Spleen (tissue), 11 donors: Measurements from ENCODE around the gene IPO9. TPM values are rescaled to one million over a fixed set of nuclear protein-coding genes. Genes with fewer than 3 reads are reported as not detected.

Source experiments
- DNase-seq: peaks from one replicate; pipeline ENCODE4 v3.0.0-alpha.2; 2020
- H3K27ac ChIP-seq, 8 donors: fragments of 200-600 bp; sonication (generic) in 7 of 8; 1 replicate in 4 of 8; 2 replicates in 4 of 8; pipeline versions ENCODE4 v1.5.0 to v1.8.0; 2016 to 2021; ENCODE audit warnings: inconsistent platforms in 4 of 8, mild to moderate bottlenecking in 4 of 8, moderate library complexity in 1 of 8
- H3K27me3 ChIP-seq, 7 donors: fragments of 200-600 bp; sonication (generic) in 6 of 7; replicated peaks in 1 of 7; 1 replicate in 4 of 7; 2 replicates in 3 of 7; pipeline versions ENCODE4 v1.5.0 to v1.8.0; 2016 to 2021; ENCODE audit warnings: inconsistent platforms in 3 of 7, mild to moderate bottlenecking in 1 of 7
- H3K36me3 ChIP-seq, 6 donors: fragments of 200-600 bp; sonication (generic) in 5 of 6; 1 replicate in 4 of 6; 2 replicates in 2 of 6; pipeline versions ENCODE4 v1.5.0 to v1.8.0; 2016 to 2021; ENCODE audit warnings: inconsistent platforms in 2 of 6
- H3K4me1 ChIP-seq, 6 donors: fragments of 200-600 bp; sonication (generic) in 5 of 6; 1 replicate in 3 of 6; 2 replicates in 3 of 6; pipeline versions ENCODE4 v1.5.0 to v1.8.0; 2016 to 2021; ENCODE audit warnings: inconsistent platforms in 3 of 6
- H3K4me3 ChIP-seq, 8 donors: fragments of 200-600 bp; sonication (generic) in 7 of 8; 1 replicate in 4 of 8; 2 replicates in 4 of 8; pipeline versions ENCODE4 v1.5.0 to v1.8.0; 2016 to 2021; ENCODE audit warnings: inconsistent platforms in 4 of 8, mild to moderate bottlenecking in 4 of 8, moderate library complexity in 2 of 8
- H3K9me3 ChIP-seq, 8 donors: fragments of 200-600 bp; sonication (generic) in 7 of 8; 1 replicate in 4 of 8; 2 replicates in 4 of 8; pipeline versions ENCODE4 v1.5.0 to v1.8.0; 2016 to 2021; ENCODE audit warnings: inconsistent platforms in 4 of 8
- POLR2A ChIP-seq, 3 donors: fragments of 450-650 bp; IDR thresholded peaks; one replicate each; pipeline ENCODE4 v1.5.1; 2017; ENCODE audit warnings: antibody characterized with exemption in 3 of 3, mild to moderate bottlenecking in 1 of 3
- POLR2AphosphoS5 ChIP-seq, 3 donors: sonication (generic); formaldehyde crosslinking; IDR thresholded peaks; one replicate each; pipeline ENCODE4 v1.5.1; 2017; ENCODE audit warnings: antibody characterized with exemption in 3 of 3
- WGBS, 5 donors: extraction: QIAGEN DNeasy Blood & Tissue Kit in 3 of 5; methylation state at CpG; one replicate each; pipeline versions ENCODE4 v1.1.5 to v1.1.7; 2013 to 2018; 5-methylcytosine and 5-hydroxymethylcytosine counted together
- intact Hi-C: fragments of 100-400 bp; cut with DNase I; formaldehyde crosslinking; loops from one replicate; pipeline ENCODE4 v1.15.0; 2023; ENCODE audit warnings: low total_unique reads
- polyA plus RNA-seq, 3 donors: library from polyadenylated mRNA; stranded (reverse); fragments of 200-250 nt; gene quantifications; one replicate each; pipeline ENCODE4 v1.2.1, GENCODE V29; 2013
- total RNA-seq, 7 donors: library from RNA; depleted of rRNA in 3 of 7; stranded (reverse); fragments of >200 nt in 3 of 7; fragmentation: NEBNext Ultra II Directional in 4 of 7; extraction: Animal tissue kit (Norgen Biotek cat#: 25700) in 4 of 7; gene quantifications; one replicate each; pipeline versions ENCODE4 v1.1.0 to v1.2.1, GENCODE V29; 2016 to 2021
- TF ChIP-seq, protein P1 (sequence below), 11 experiments: fragments of 200-600 bp in 7 of 11; fragments of 450-650 bp in 4 of 11; sonication (generic) in 4 of 11; IDR thresholded peaks in 8 of 11; conservative IDR thresholded peaks in 3 of 11; 1 replicate in 7 of 11; 2 replicates in 4 of 11; pipeline versions ENCODE4 v1.4.0 to v1.8.0; 2016 to 2021; ENCODE audit warnings: antibody characterized with exemption in 11 of 11, inconsistent platforms in 4 of 11, mild to moderate bottlenecking in 1 of 11
- donor health status: healthy with polysubstance abuse.
- donor health status: DM: no; HTN: no; CAD: no; lungs with moderate emphysema.
- donor health status: DM: no; HTN: no; CAD: no.
- donor health status: Bipolar disorder and iron deficiency.
- donor health status: healthy.
- donor health status: DM: no; HTN: no; CAD: no.
- donor health status: DM: yes; HTN: yes; CAD: no.

IPO9 gene
- total and polyA plus RNA-seq, 10 donors = 13.8 to 35.7 (median 27.1) TPM

DNA sequence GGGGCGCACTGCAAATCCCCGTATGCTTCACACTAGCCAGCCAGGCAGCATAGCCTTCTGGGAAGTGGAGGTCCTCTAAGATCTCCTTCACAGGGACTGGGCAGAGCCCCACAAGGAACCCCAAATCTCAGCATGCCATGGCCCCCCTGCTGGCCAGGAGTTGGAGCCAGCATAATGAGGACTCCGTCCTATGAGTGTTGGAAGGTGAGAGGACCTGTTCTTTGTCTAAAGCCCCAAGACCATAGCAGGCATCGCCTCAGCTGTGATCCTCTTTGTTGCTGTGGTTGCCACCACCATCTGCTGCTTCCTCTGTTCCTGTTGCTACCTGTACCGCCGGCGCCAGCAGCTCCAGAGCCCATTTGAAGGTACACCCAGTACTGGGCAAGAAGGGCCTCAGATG is 61.3 kb downstream of the IPO9 start:
- TF ChIP-seq, protein P1, sequence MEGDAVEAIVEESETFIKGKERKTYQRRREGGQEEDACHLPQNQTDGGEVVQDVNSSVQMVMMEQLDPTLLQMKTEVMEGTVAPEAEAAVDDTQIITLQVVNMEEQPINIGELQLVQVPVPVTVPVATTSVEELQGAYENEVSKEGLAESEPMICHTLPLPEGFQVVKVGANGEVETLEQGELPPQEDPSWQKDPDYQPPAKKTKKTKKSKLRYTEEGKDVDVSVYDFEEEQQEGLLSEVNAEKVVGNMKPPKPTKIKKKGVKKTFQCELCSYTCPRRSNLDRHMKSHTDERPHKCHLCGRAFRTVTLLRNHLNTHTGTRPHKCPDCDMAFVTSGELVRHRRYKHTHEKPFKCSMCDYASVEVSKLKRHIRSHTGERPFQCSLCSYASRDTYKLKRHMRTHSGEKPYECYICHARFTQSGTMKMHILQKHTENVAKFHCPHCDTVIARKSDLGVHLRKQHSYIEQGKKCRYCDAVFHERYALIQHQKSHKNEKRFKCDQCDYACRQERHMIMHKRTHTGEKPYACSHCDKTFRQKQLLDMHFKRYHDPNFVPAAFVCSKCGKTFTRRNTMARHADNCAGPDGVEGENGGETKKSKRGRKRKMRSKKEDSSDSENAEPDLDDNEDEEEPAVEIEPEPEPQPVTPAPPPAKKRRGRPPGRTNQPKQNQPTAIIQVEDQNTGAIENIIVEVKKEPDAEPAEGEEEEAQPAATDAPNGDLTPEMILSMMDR (IDR thresholded peaks at IDR 0.05 in 8 of 11, conservative IDR thresholded peaks at IDR 0.05 in 3 of 11) = no peak
- TF ChIP-seq POLR2A (IDR thresholded peaks at IDR 0.05) (no peak), POLR2AphosphoS5 (IDR thresholded peaks at IDR 0.05) (no peak)
- Histone ChIP-seq H3K9me3 (no peaks in the 10 kb centered on the region), H3K27me3 (peaks cover 0 to 57% (median 18%) of the 10 kb centered on the region in 7 donors), H3K4me3 (no peak overlapping the region), H3K4me1 (peaks cover 5 to 27% (median 18%) of the 10 kb centered on the region in 6 donors), H3K36me3 (no peaks in the 10 kb centered on the region), H3K27ac (no peak overlapping the region)
- WGBS, 5 donors = 80 to 87% (median 86%) methylated on average over 3 to 7 of the region's 7 CpGs
- intact Hi-C loops = no loop called here
- peak; percentile 32 for DNase-seq

DNA sequence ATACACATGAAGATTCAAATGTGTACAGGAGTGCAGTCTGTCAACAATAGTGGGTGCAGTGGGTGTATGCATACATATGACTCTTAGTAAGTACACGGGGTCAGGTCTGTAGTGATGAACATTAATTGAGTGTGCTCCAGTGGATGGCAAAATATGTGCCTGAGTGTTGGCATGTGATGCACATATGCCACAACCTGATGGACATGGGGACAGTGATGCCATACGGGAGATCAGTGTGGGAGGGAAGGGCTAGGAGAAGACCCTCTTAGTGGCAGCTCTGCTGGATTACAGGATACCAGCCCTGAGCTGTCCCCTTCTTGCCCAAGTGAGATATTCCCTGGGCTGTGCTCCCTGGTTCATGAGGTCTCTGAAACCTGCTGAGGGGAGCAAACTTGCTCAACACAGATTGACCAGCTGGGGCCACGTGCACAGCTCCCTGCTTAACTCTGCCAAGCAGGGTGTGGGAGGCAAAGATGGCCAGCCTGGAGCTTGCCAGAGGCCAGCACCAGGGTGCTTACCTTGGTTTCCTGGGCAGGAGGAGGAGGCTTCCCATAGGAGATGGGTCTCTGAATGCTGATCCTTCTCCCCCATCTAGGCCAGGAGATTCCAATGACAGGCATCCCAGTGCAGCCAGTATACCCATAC is 62.0 kb downstream of the IPO9 start:
- 76 to 88% (median 80%) methylated on average over 2 to 3 of the region's 3 CpGs for WGBS, 5 donors
- peak; percentile 33 for DNase-seq
- TF ChIP-seq POLR2AphosphoS5 (IDR thresholded peaks at IDR 0.05) (no peak), POLR2A (IDR thresholded peaks at IDR 0.05) (no peak)
- TF ChIP-seq, protein P1 (IDR thresholded peaks at IDR 0.05 in 8 of 11, conservative IDR thresholded peaks at IDR 0.05 in 3 of 11) = no peak
- no peaks in the 10 kb centered on the region for H3K9me3 ChIP-seq
- peaks cover 0 to 57% (median 18%) of the 10 kb centered on the region in 7 donors for H3K27me3 ChIP-seq
- intact Hi-C loops = no loop called here
- no peak overlapping the region for H3K4me3 ChIP-seq
- H3K4me1 ChIP-seq = peaks cover 5 to 31% (median 19%) of the 10 kb centered on the region in 6 donors
- no peaks in the 10 kb centered on the region for H3K36me3 ChIP-seq
- H3K27ac ChIP-seq = no peak overlapping the region

DNA sequence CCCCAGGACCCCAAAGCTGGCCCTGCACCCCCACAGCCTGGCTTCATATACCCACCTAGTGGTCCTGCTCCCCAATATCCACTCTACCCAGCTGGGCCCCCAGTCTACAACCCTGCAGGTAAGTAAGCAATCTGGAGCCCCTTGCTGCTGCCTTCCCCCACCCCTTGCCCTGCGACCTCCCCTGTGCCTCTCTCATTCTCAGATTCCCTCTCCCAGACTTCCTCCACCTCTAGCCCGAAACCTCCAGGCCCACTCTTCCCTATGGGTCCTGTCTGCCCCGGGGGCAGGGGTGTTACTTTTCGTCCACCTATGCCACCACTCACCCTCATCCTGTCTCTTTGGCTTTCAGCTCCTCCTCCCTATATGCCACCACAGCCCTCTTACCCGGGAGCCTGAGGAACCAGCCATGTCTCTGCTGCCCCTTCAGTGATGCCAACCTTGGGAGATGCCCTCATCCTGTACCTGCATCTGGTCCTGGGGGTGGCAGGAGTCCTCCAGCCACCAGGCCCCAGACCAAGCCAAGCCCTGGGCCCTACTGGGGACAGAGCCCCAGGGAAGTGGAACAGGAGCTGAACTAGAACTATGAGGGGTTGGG is 62.6 kb downstream of the IPO9 start:
- DNase-seq = peak; percentile 61
- H3K27me3 ChIP-seq = peaks cover 0 to 56% (median 18%) of the 10 kb centered on the region in 7 donors
- H3K36me3 ChIP-seq = no peaks in the 10 kb centered on the region
- H3K4me3 ChIP-seq = no peak overlapping the region
- no peaks in the 10 kb centered on the region for H3K9me3 ChIP-seq
- no peak overlapping the region for H3K27ac ChIP-seq
- 83 to 93% (median 87%) methylated on average over 5 of the region's 5 CpGs for WGBS, 5 donors
- intact Hi-C loops = no loop called here
- TF ChIP-seq POLR2AphosphoS5 (IDR thresholded peaks at IDR 0.05) = no peak
- TF ChIP-seq POLR2A (IDR thresholded peaks at IDR 0.05) = no peak
- TF ChIP-seq, protein P1 (IDR thresholded peaks at IDR 0.05 in 8 of 11, conservative IDR thresholded peaks at IDR 0.05 in 3 of 11) = no peak
- H3K4me1 ChIP-seq = peaks cover 5 to 37% (median 22%) of the 10 kb centered on the region in 6 donors

DNA sequence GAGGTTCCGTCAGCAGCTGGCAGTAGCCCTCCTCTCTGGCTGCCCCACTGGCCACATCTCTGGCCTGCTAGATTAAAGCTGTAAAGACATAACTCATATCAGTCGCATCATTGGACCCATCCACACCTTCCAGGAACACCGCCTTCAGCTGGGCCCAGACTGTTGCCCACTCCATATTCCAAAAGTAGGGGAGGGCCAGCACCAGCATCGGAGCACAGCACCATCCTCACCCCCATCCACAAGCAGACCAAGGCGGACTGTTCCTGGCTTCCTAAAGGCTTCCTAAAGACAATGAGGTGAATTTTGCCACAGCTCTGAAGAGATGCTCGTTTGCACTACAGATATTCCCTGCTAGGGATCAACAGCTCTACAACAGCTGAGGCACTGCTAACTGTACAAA is 63.3 kb downstream of the IPO9 start:
- Histone ChIP-seq H3K9me3 (no peaks in the 10 kb centered on the region), H3K4me3 (no peak overlapping the region), H3K27ac (no peak overlapping the region), H3K36me3 (no peaks in the 10 kb centered on the region), H3K4me1 (peaks cover 5 to 37% (median 22%) of the 10 kb centered on the region in 6 donors), H3K27me3 (peaks cover 0 to 49% (median 18%) of the 10 kb centered on the region in 7 donors)
- WGBS, 5 donors = 82 to 94% (median 87%) methylated on average over 5 to 6 of the region's 6 CpGs
- peak; percentile 35 for DNase-seq
- intact Hi-C loops = no loop called here
- TF ChIP-seq POLR2AphosphoS5 (IDR thresholded peaks at IDR 0.05) (no peak), POLR2A (IDR thresholded peaks at IDR 0.05) (no peak)
- TF ChIP-seq, protein P1 (IDR thresholded peaks at IDR 0.05 in 8 of 11, conservative IDR thresholded peaks at IDR 0.05 in 3 of 11) = no peak
